Stimulated activated CD4-positive, alpha-beta T cell treated with anti-CD3 and anti-CD28 coated beads, Interleukin-4, amount 100 ng/mL, for 1 hour (primary cell): Measurements from ENCODE around the gene MVB12B.
"Not testable (repeated sequence)": the region's sequence is repeated elsewhere in the genome, so short reads cannot be mapped to it uniquely, and the experiment has no call there.

ENCODE experiments used
- DNase-seq: peaks from one replicate; pipeline ENCODE4 v3.0.0-alpha.2; 2020

The MVB12B gene

GRCh38 chr9:126524353-126525077 is 197.9 kb downstream of the MVB12B start:
- DNase-seq = no peak

- DNase-seq = no peak
Measured at GRCh38 chr9:126526218-126527108, 199.8 kb downstream of the MVB12B start.

- no peak for DNase-seq
Measured at GRCh38 chr9:126527109-126527825, 200.6 kb downstream of the MVB12B start.

- no peak for DNase-seq
Measured at GRCh38 chr9:126528111-126528510, 201.5 kb downstream of the MVB12B start.

GRCh38 chr9:126528915-126529314 is 202.3 kb downstream of the MVB12B start:
- DNase-seq = no peak

- DNase-seq = no peak
Measured at GRCh38 chr9:126531035-126531571, 204.5 kb downstream of the MVB12B start.

- no peak for DNase-seq
Measured at GRCh38 chr9:126531591-126531990, 205.0 kb downstream of the MVB12B start.

- DNase-seq = no peak
Measured at GRCh38 chr9:126532019-126532462, 205.4 kb downstream of the MVB12B start.

- DNase-seq = no peak
Measured at GRCh38 chr9:126532489-126532888, 205.9 kb downstream of the MVB12B start.

- no peak for DNase-seq
Measured at GRCh38 chr9:126532951-126533925, 206.6 kb downstream of the MVB12B start.

GRCh38 chr9:126533926-126534310 is 207.3 kb downstream of the MVB12B start:
- DNase-seq = no peak

- DNase-seq = no peak
Measured at GRCh38 chr9:126534431-126535186, 208.0 kb downstream of the MVB12B start.

GRCh38 chr9:126536131-126536530 is 209.5 kb downstream of the MVB12B start:
- no peak for DNase-seq

- DNase-seq = no peak
Measured at GRCh38 chr9:126536841-126537465, 210.3 kb downstream of the MVB12B start.

- no peak for DNase-seq
Measured at GRCh38 chr9:126538550-126538949, 211.9 kb downstream of the MVB12B start.

GRCh38 chr9:126540398-126540797 is 213.8 kb downstream of the MVB12B start:
- not testable (repeated sequence) for DNase-seq

- no peak for DNase-seq
Measured at GRCh38 chr9:126543490-126543889, 216.9 kb downstream of the MVB12B start.

- no peak for DNase-seq
Measured at GRCh38 chr9:126545106-126545505, 218.5 kb downstream of the MVB12B start.

GRCh38 chr9:126546036-126546435 is 219.4 kb downstream of the MVB12B start:
- DNase-seq = no peak

- no peak for DNase-seq
Measured at GRCh38 chr9:126548312-126548711, 221.7 kb downstream of the MVB12B start.
